ENCODE measurements around the gene RNASEH2B.

The RNASEH2B gene

DNA sequence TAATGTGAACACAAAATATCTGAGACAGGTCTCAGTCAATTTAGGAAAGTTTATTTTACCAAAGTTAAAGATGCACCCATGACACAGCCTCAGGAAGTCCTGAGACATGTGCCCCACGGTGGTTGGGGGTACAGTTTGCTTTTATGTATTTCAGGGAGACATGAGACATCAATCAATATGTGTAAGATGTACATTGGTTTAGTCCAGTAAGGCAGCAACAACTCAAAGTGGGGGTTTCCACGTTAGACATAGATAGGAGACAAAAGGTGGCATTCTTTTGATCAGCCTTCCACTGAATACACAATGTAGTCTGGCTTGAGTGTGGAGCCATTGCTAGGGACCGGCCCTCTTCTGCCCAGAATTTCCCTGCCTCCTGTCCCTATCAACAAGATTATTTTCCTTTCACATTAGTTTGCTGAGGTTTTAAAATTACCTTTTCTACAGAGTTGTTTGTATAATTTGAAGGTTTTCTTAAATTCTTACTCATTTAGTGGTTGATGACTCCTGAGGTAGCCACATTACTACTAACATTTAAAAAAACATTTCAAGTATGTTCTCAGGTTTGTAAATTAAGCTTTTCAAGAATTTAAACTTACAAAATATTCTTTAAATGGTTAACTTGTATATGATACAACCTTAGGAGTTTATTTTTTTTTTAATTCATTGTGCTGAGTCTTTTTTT lies 33.2 kb downstream of the RNASEH2B start:
- no peak for DNase-seq

DNA sequence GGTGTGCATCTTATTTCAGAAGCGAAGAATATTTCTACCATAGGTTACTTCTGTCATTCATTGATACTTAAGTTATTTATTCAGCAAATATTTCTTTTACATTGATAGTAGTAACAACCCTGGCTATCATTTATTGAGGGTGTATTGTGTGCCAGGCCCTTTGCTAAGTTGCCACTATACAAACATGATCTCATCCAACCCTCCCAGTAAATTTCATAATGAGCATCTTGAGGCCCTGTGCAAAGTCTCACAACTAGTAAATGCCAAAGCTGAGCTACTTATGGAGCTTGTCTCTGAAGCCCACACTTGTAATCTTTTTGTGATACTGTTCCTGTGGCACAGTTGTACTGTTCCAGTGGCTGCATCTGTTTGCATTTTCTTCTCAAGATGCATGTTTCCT lies 36.1 kb downstream of the RNASEH2B start:
- DNase-seq, result no peak

DNA sequence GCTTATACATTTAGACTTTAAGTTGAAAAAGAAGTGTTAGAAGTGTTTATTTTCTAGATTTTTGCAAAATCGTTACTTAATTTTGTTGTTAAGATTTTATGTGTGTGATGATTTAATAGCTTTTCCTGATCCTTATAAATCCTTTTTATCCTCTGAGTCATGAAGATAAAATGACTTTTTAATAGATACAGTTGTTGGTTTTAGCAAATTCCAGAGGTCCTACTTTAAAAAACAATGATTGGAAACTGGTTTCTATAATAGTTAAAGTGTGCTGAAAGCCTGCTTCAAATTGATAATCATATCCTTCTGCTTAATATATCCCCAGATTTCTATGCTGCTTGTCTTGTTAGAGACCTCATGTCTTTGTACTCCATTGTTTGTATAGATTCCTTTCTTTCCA lies 39.0 kb downstream of the RNASEH2B start:
- no peak for DNase-seq

GRCh38 chr13:50950849-50951248 lies 41.3 kb downstream of the RNASEH2B start:
- no peak for DNase-seq

GRCh38 chr13:50951366-50951765 lies 41.8 kb downstream of the RNASEH2B start:
- no peak for DNase-seq

DNA sequence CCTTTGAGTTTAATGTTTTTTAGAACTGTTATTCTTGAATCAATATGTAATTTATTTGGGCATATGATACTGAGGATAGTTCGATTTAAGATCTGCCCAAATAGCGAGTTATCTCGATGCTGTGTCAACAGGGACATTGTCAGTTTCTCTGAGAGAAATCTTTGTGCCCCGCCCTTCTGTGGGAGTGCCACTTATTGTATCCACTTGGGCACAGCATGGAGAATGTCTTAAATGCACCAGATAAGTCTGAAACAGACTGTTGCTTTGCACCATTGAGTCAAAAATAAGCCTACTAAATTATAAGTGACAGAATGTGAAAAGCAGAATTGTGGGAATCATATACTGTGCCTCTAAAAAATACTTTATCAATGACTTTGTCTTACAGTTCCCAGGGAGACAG lies 45.6 kb downstream of the RNASEH2B start:
- peak; percentile 70 for DNase-seq

- DNase-seq, result no peak
Measured at GRCh38 chr13:50955798-50956197, 46.2 kb downstream of the RNASEH2B start.

DNA sequence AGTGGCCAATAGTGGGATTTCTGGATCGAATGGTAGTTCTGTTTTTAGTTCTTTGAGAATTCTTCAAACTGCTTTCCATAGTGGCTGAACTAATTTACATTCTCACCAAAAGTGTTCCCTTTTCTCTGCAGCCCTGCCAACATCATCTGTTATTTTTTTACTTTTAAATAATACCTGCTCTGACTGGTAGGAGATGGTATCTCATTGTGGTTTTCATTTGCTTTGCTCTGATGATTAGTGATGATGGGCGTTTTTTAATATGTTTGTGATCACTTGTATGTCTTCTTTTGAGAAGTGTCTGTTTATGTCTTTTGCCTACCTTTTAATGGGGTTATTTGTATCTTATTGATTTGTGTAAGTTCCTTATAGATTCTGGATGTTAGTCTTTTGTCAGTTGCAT lies 48.0 kb downstream of the RNASEH2B start:
- DNase-seq, result no peak

DNA sequence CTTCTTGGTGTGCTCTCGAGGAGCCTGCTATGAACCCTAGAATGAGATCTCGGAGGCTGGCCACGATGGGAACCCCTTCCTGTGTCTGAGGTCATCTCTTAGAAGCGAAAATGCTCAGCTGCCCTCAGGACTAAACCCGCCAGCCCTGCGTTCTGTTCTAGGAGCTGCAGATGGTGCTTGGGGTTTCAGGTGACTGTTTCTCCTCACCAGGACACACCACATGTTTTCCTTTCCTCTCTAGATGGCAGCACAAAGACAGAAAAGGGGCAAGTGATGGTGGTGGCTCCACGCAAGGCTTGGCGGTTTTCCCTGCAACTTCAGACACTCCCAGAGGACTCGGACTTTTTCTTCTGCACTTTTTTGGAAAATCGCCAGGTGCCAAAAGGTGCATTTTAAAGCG lies 60.1 kb downstream of the RNASEH2B start:
- peak; percentile 37 for DNase-seq

DNA sequence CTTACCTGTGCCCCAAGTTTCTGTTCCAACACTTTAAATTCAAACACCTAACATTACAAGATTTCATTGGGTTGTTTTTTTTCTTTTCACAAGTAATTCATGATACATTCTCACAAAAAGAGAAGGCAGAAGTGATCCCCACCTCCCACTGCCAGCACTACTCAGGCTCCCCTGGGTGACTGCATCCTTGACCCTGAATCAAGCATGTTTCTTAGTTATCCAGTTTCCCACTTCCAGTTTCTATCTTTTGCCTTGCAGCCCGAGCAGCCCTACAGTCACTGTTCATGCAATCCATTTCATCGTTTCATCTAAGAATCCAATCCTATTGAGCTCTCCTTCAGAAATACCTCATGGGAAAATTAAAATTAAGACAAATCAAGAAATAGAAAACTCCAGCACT lies 61.4 kb downstream of the RNASEH2B start:
- no peak for DNase-seq

GRCh38 chr13:50974268-50974667 lies 64.7 kb downstream of the RNASEH2B start:
- no peak for DNase-seq

- DNase-seq, result no peak
Measured at GRCh38 chr13:50979187-50979586, 69.6 kb downstream of the RNASEH2B start.

GRCh38 chr13:50981686-50982085 lies 72.1 kb downstream of the RNASEH2B start:
- no peak for DNase-seq

GRCh38 chr13:50989476-50989875 lies 79.9 kb downstream of the RNASEH2B start:
- peak; percentile 80 for DNase-seq

GRCh38 chr13:50990065-50990817 lies 80.7 kb downstream of the RNASEH2B start:
- DNase-seq, result peak; percentile 88

GRCh38 chr13:50990818-50991506 lies 81.4 kb downstream of the RNASEH2B start:
- peak; percentile 12 for DNase-seq

DNA sequence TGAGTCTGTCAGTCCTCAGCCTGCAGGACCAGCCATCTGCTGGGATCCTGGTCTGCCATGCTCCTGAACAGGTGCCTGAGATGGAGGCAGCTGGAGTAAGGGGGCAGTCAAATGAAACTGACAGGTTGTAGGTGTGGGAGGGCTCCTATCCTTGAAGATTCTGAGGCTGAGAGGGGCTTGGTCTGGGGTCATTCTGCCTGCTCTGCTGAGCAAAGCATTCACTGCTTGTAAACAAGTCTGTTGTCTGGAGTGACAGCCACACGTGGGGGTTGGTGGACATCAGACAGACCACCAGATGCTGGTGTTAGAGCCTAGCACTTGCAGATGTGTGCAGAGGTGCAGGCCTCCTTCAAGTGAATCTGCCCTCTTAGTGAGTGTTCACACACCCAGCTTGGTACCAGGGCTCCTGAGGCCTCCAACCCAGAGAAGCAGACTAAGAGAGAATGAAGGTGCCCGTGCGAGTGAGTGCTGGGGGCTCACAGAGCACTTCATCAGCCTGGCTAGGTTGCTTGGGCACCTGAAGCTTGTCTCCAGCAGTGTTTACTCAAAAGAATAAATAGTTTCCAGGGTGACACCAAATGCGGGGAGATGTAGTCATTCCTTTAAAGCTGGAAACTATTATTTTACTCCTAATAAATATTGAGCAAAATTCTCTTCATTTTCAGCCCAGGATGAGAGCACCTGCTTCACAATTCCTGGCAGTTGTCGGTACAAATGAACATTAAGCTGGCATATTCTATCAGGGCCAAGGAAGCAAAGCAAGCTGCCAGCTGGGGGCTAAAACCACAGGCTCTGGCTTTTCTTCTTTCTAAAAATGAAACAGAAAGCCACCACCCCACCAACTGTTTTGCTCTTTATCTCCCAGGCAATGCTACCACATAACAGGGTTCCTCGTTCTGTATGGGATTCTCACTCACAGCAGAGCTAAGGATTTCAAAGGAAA lies 82.3 kb downstream of the RNASEH2B start:
- DNase-seq, result peak; percentile 80

DNA sequence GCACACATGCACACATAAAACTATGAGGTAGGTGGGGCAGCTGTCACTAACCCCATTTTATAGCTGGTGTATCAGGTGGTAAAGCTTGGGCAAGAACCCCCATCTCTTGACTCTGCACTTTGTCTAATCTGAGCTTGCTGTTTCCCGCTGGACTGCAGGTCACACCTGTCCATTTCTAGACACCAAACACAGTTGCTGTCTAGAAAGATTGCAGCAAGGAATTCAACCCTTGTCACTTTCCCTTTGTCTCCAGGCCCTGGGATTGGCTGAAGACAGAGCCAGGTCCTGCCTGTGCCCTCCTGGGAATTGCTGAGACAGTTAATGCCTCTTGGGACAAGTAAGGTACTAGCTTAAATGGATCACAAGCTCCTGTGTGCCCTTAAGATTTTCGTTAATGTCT lies 83.8 kb downstream of the RNASEH2B start:
- DNase-seq, result no peak

- DNase-seq, result no peak
Measured at GRCh38 chr13:50993934-50994333, 84.3 kb downstream of the RNASEH2B start.

DNA sequence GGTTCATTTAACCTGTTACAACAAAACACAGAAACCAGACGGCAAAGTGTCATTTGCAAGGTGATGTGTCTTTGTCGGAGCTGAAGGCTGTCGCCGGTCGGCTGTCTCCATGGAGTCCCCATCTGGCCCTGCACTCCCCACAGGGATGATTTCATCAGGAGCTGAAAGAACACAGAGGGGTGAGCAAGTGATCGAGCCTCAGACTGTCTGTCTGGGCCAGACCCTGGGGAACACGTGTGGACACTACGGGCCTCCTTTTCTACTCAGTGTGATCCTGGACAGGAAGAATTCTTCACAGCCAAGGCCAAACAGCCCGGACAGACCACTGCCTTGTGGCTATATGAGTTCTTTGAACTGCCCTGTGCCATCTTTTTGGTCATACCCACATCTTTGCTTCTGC lies 85.1 kb downstream of the RNASEH2B start:
- no peak for DNase-seq

DNA sequence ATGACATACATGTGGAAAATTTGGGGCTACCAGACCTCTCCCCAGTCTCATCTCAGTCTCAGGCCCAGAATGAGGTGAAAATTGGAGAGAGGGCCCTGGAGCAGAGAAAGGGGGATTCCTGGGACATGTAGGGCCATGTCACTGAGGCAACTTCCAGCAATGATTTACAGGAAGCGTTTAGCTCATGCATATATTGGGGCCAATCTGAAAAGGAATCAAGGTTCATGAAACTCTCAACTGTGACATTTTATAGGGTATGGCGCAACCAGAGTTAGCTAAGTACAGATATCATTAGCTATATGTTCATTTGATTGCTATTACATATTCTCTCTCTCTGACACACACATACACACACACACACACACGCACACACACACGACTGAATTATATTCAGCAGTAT lies 86.3 kb downstream of the RNASEH2B start:
- DNase-seq, result no peak

DNA sequence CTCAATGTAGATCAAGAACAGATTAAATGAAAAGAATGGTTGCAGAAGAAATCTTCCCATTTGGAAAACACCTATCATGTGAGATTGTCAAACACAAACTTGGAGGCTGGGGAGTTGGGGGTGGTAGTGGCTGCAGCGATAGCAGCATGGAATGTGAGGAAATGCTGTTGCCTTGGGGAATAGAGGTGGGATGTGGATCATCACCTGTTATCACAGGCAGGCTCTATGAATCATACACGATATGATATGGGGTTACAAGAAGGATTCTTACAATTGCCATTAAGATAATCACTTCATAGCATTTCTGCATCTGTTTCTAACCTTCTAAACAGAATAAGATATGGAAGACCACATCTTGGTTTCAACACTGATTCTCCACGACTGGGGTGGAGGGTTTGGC lies 88.7 kb downstream of the RNASEH2B start:
- no peak for DNase-seq

DNA sequence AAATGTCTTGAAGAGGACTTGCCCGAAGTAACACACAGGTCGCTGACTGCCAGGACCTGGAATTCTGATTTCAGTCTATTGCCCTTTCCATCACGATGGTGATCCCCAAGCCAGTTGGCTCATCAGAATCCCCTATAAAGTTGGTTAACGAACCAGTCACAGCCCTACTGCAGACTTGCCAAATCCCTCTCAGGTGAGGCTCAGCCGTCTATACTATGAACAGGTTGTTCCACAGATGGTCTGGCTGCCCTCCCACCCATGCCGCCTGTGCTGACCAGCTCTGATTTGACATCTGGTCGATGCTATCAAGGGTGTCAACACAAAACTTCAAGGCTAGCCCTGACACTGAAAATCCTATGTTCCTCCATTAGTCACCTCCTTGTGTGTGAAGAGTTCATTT lies 90.0 kb downstream of the RNASEH2B start:
- no peak for DNase-seq
